Urinary bladder (tissue), 4 donors: ENCODE results near the gene TOP3B. TPM values are rescaled to one million over a fixed set of nuclear protein-coding genes. Genes with fewer than 3 reads are reported as not detected.

Experiments
- DNase-seq: peaks from one replicate; pipeline ENCODE4 v3.0.0-alpha.2; 2015; ENCODE audit errors: extremely low spot score
- H3K27ac ChIP-seq: one replicate; pipeline ENCODE4 v1.5.1; 2013; ENCODE audit warnings: low read depth, mild to moderate bottlenecking, moderate library complexity
- H3K36me3 ChIP-seq: one replicate; pipeline ENCODE4 v1.6.1; 2013; ENCODE audit warnings: mild to moderate bottlenecking, moderate library complexity; ENCODE audit not compliant: insufficient read depth
- H3K4me1 ChIP-seq: one replicate; pipeline ENCODE4 v1.6.1; 2013; ENCODE audit warnings: mild to moderate bottlenecking, moderate library complexity; ENCODE audit not compliant: insufficient read depth
- H3K4me3 ChIP-seq: one replicate; pipeline ENCODE4 v1.5.1; 2013; ENCODE audit warnings: low read depth, low read length
- WGBS: extraction: QIAGEN DNeasy Blood & Tissue Kit; methylation state at CpG from one replicate; pipeline ENCODE4 v1.1.7; 2013; 5-methylcytosine and 5-hydroxymethylcytosine counted together
- polyA plus RNA-seq: library from polyadenylated mRNA; stranded (reverse); fragments of 200-250 nt; gene quantifications from one replicate; pipeline ENCODE4 v1.2.3, GENCODE V29; 2013
- total RNA-seq: library from RNA; depleted of rRNA; stranded (reverse); fragments of >200 nt; gene quantifications from one replicate; pipeline ENCODE4 v1.2.3, GENCODE V29; 2014
- donor health status: healthy with polysubstance abuse.
- donor health status: healthy.

Gene TOP3B
- total and polyA plus RNA-seq, 2 donors: 12.6 to 20.7 TPM

- H3K4me1 ChIP-seq: no peaks in the 10 kb centered on the region
- H3K36me3 ChIP-seq: no peaks in the 10 kb centered on the region
- WGBS: 96% methylated on average over 19 of the region's 19 CpGs
- no peak overlapping the region for H3K4me3 ChIP-seq
- no peak overlapping the region for H3K27ac ChIP-seq
- DNase-seq: no peak
Observed at GRCh38 chr22:21933910-21934309, 48.7 kb downstream of the TOP3B start.

- Histone ChIP-seq H3K4me3 (no peak overlapping the region), H3K27ac (no peak overlapping the region), H3K4me1 (no peaks in the 10 kb centered on the region), H3K36me3 (no peaks in the 10 kb centered on the region)
- DNase-seq: no peak
- 95% methylated on average over 23 of the region's 23 CpGs for WGBS
Observed at GRCh38 chr22:21933413-21933812, 49.2 kb downstream of the TOP3B start.

DNA sequence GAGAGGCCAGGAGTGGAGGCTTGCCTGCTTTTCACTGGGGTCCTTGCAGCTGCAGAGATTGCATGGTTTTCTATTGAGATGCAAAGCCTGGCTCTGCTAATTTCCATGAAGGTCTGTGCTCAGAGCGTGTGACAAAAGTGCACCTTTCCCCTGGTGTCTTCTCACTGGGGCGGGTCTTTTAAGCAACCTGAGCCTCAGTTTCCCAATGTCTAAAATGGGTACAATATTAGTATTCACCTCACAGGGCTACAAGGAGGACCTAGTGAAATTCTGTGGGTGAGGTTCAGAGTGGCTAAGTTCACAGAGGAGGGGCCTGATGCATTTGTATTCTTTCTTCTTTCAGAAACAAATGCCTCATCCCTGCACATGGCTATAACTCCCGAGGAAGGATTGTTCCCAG is 50.2 kb downstream of the TOP3B start:
- no peak overlapping the region for H3K4me3 ChIP-seq
- no peaks in the 10 kb centered on the region for H3K36me3 ChIP-seq
- H3K27ac ChIP-seq: no peak overlapping the region
- H3K4me1 ChIP-seq: no peaks in the 10 kb centered on the region
- WGBS: 95% methylated on average over 3 of the region's 3 CpGs
- no peak for DNase-seq

DNA sequence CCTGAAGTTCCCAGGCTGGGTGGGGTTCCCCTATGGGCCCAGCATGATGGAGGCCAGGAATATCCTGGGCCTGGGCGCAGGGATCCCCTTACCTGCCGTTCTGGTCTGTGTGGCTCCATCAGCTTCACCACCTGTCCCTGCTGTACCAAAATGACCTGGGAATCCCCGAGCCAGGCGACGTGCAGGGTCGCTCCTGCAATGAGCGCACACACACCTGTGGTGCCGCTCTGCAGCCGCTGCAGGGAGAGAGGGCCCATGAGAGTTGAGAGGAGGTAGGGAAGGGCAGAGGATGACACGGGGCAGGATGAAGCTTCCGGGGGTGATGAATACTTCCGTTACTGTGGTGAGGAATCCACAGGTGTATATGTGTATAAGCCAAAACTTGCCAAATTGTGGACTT is 51.5 kb downstream of the TOP3B start:
- H3K36me3 ChIP-seq: no peaks in the 10 kb centered on the region
- H3K4me1 ChIP-seq: no peaks in the 10 kb centered on the region
- no peak overlapping the region for H3K4me3 ChIP-seq
- DNase-seq: no peak
- 91% methylated on average over 12 of the region's 12 CpGs for WGBS
- H3K27ac ChIP-seq: no peak overlapping the region

DNA sequence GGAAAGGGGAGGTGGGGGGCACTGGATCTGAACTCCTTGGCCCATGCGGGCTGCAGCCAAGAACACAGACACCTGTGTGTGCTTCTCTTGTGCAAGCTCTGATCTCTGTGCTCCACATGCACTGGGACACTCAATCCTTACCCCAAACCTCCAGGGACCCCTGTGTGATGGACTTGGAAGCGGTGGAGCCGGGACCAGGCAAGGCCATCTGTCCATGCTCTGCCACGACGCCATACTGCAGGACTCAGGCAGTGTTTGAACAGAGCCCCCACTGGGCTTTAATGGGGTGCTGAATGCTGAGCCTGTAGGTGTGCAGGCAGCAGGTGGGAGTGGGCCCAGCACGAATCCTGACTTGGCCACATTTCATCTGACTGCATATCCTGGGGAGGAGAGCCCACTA is 53.3 kb downstream of the TOP3B start:
- DNase-seq: no peak
- no peak overlapping the region for H3K27ac ChIP-seq
- no peak overlapping the region for H3K4me3 ChIP-seq
- no peaks in the 10 kb centered on the region for H3K36me3 ChIP-seq
- 93% methylated on average over 6 of the region's 6 CpGs for WGBS
- H3K4me1 ChIP-seq: no peaks in the 10 kb centered on the region

DNA sequence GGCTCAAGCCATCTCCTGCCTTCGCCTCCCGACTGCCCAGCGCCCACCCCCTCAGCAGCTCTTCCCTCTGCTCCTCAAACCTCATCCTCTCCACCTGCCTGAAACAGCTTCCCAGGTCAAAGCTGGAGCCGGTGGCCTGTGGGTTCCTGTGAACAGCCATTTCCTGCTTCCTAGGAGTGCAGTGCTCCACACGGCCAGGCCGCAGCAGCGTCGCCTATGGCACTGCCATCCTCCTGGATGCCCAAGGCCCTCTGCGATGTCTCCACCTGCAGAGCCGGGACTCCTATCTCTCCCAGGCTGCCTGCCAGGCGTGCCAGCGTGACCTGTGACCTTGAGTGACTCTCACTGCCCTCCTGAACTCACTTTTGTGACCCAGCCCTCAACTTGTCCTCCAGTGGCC is 54.5 kb downstream of the TOP3B start:
- Histone ChIP-seq H3K27ac (no peak overlapping the region), H3K36me3 (no peaks in the 10 kb centered on the region), H3K4me1 (no peaks in the 10 kb centered on the region), H3K4me3 (no peak overlapping the region)
- 87% methylated on average over 12 of the region's 12 CpGs for WGBS
- no peak for DNase-seq

- WGBS: 84% methylated on average over 16 of the region's 16 CpGs
- H3K4me1 ChIP-seq: no peaks in the 10 kb centered on the region
- H3K27ac ChIP-seq: no peak overlapping the region
- no peak for DNase-seq
- no peaks in the 10 kb centered on the region for H3K36me3 ChIP-seq
- H3K4me3 ChIP-seq: no peak overlapping the region
Observed at GRCh38 chr22:21927174-21927823, 55.3 kb downstream of the TOP3B start.

DNA sequence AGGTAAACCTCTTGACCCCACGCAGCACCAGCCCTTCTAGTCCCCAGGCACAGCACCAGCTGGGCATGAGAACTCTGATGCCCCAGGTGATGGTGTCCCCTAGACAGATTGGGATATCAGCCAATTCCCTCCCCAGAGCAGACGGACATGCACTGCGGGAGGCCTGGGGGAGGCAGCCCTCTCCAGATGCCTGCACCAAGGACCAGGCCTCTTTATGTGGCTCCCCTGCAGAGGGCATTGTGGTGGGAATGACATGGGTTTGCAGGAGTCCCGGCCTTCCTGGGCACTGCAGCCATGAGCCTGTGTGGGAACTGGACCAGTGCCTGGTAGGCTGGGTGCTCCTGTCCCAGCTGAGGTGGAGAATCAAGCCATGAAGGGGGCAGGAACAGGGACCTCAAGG is 55.9 kb downstream of the TOP3B start:
- WGBS: 90% methylated on average over 4 of the region's 4 CpGs
- Histone ChIP-seq H3K27ac (no peak overlapping the region), H3K36me3 (no peaks in the 10 kb centered on the region), H3K4me3 (no peak overlapping the region), H3K4me1 (no peaks in the 10 kb centered on the region)
- no peak for DNase-seq

- no peak for DNase-seq
- WGBS: 94% methylated on average over 21 of the region's 21 CpGs
- Histone ChIP-seq H3K27ac (no peak overlapping the region), H3K36me3 (no peaks in the 10 kb centered on the region), H3K4me1 (no peaks in the 10 kb centered on the region), H3K4me3 (no peak overlapping the region)
Observed at GRCh38 chr22:21923163-21923561, 59.4 kb downstream of the TOP3B start.

DNA sequence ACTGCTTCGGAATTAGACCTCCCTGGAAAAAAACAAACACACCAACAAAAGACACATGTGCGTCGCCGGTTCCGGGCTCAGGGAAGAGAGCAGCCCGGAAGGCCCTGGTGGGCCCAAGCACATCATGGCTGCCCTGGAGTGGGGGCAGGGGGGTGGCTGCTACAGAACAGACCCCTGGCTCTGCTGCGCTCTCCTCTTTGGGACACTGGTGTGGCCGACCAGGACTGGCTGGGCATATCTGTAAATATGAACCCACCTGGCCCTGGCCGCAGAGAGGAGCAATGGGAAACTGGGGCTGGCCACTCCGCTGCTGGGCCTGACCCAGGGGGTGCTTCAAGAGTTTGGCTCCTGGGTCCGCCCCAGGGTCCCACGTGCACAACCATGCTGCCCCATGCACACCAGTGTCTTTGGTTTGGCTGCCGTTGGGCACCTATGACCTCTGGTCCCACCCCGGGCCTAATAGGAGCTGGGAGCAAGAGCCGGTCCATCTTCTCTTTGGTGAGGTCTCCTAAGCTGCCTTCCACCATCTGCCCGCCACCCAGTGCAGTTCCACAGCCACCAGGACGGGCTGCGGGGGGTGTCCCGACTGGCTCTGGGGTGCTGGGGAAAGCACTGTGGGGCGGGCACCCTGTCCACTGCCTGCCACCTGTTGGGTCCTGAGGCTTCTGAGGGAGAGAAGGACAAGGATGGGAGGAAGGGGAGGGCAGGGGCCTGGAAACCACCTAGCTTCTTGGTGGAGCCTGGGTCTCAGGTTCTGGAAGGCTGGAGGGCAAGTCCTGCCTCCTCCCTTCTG is 60.0 kb downstream of the TOP3B start:
- DNase-seq: no peak
- Histone ChIP-seq H3K4me1 (no peaks in the 10 kb centered on the region), H3K4me3 (no peak overlapping the region), H3K36me3 (no peaks in the 10 kb centered on the region), H3K27ac (no peak overlapping the region)
- WGBS: 91% methylated on average over 20 of the region's 20 CpGs

- Histone ChIP-seq H3K27ac (no peak overlapping the region), H3K4me1 (no peaks in the 10 kb centered on the region), H3K36me3 (no peaks in the 10 kb centered on the region), H3K4me3 (no peak overlapping the region)
- 78% methylated on average over 8 of the region's 8 CpGs for WGBS
- no peak for DNase-seq
Observed at GRCh38 chr22:21921729-21922128, 60.9 kb downstream of the TOP3B start.

DNA sequence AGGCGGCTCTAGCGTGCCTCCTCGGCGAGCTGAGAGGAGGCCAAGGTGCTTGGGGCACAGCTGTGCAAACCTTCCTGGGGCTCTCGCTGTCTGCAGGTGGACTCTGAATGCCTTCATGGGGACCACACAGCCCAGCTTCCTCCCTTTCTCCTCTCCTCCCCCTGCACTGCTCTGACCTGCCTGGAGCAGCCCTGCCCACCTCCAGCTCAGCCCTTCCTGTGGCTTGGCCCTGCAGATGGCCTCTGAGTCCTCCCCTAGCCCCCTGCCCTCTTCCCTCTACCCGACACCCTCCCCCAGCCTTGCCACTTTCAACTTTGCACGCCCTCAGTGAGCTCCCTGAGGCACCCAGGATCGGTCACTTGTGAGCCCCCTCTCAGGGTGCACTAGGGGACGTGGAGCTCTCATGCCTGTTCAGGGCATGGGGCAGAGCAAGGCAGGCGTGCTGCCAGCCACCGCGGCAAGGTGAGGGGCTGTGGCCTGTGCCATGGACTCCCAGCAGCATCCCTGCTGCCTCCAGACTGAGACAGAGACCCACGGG is 61.3 kb downstream of the TOP3B start:
- WGBS: 80% methylated on average over 13 of the region's 13 CpGs
- DNase-seq: no peak
- H3K27ac ChIP-seq: no peak overlapping the region
- H3K4me1 ChIP-seq: no peaks in the 10 kb centered on the region
- H3K36me3 ChIP-seq: no peaks in the 10 kb centered on the region
- no peak overlapping the region for H3K4me3 ChIP-seq

DNA sequence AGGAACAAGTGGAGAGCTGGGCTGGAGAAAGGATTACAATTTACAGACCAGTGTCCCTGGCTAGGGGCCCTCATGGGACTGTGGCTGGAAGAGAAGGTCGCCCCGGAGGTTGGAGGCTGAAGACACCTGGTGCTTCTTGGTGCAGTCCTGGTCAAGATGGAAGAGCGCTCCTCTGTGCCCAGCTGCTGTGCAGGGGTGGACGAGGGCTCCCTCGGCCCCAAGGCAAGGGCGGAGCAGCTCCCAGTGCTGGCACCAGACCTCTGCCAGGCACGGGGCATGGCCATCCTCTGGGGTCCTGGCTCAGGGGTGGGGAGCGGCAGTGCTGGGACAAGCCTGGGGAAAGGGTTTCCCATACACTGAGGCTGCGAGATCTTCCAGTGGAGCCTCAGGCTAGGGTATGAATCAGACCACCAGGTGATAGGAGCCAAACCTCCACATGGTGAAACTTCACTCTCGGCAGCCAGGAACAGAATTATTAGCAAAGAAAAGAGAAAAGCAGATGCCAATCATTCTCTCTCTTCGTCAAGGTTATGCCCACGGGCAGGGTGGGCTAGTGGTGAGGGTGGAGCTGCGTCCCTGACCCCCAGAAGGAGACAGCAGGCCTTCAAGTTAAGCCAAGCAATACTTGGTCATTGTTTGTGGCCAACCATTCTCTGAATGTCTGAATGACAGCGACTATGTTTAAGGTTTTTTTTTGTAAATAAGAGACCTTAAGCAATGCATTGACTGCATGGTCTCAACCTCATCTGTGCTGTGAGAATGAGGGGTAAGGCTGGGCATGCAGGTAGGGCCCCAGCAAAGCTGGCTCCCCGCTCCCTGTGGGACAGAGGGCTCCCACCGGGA is 62.0 kb downstream of the TOP3B start:
- Histone ChIP-seq H3K36me3 (no peaks in the 10 kb centered on the region), H3K27ac (no peak overlapping the region), H3K4me1 (no peaks in the 10 kb centered on the region), H3K4me3 (no peak overlapping the region)
- 88% methylated on average over 16 of the region's 16 CpGs for WGBS
- DNase-seq: no peak
